HEK293 (cell line): ENCODE measurements around the gene LDHAL6B.

Experiments
- REST ChIP-seq: fragments of 450-650 bp; formaldehyde crosslinking; IDR thresholded peaks from 2 replicates; pipeline ENCODE4 v1.5.1; 2016; ENCODE audit warnings: missing biosample characterization, missing genetic modification characterization
- ZNF292 ChIP-seq: fragments of 450-650 bp; formaldehyde crosslinking; IDR thresholded peaks from 2 replicates; pipeline ENCODE4 v1.5.1; 2016; ENCODE audit warnings: low read depth, missing biosample characterization, missing genetic modification characterization, borderline replicate concordance

GRCh38 chr15:59200560-59200959 is 6.1 kb upstream of the LDHAL6B start:
- TF ChIP-seq ZNF292 (tag by site-specific recombination) (no peak), REST (tag by site-specific recombination) (no peak)
